ENCODE measurements around the gene FAM186B.

FAM186B gene

DNA sequence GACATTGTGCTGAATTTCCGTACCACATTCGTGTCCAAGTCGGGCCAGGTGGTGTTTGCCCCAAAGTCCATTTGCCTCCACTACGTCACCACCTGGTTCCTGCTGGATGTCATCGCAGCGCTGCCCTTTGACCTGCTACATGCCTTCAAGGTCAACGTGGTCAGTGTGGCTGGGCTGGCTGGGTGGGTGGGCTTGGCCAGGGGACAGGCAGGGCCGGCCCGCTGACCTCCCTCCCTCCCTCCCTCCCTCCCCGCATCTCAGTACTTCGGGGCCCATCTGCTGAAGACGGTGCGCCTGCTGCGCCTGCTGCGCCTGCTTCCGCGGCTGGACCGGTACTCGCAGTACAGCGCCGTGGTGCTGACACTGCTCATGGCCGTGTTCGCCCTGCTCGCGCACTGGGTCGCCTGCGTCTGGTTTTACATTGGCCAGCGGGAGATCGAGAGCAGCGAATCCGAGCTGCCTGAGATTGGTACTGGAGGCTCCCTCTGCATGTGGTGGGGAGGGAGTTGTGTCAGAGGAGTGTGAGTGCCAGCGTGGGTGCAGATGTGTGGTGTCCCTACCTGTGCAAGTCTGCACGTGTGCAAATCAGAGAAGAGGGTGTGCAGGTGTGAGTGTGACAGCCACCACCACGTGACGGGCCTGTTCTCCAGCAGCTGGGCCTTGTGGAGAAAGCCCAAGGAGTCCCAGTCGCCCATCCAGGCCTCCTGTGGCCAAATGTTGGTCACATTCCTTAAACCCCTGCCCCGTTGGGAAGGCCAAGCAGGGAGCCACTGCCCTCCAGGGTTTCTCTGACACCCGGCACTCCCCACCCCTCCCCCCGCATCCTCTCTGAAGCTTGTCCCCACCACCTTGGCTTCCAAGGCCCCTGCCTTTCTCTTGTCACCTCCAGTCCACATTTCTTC is 61.3 kb downstream of the FAM186B start:
- POLR2A ChIA-PET, result no interaction called here
- TF ChIP-seq FOXK2 (IDR thresholded peaks at IDR 0.05) (no peak), BHLHE40 (IDR thresholded peaks at IDR 0.05; ENCODE audit: borderline replicate concordance) (no peak), SP1 (IDR thresholded peaks at IDR 0.05) (no peak), SUZ12 (IDR thresholded peaks at IDR 0.05) (no peak), ELF4 (IDR thresholded peaks at IDR 0.05) (no peak), L3MBTL2 (conservative IDR thresholded peaks at IDR 0.05) (no peak), FOXA1 (IDR thresholded peaks at IDR 0.05) (no peak), TARDBP (IDR thresholded peaks at IDR 0.05) (no peak), CTBP1 (IDR thresholded peaks at IDR 0.05; ENCODE audit: borderline replicate concordance) (no peak)
- TF ChIP-seq, protein P1, sequence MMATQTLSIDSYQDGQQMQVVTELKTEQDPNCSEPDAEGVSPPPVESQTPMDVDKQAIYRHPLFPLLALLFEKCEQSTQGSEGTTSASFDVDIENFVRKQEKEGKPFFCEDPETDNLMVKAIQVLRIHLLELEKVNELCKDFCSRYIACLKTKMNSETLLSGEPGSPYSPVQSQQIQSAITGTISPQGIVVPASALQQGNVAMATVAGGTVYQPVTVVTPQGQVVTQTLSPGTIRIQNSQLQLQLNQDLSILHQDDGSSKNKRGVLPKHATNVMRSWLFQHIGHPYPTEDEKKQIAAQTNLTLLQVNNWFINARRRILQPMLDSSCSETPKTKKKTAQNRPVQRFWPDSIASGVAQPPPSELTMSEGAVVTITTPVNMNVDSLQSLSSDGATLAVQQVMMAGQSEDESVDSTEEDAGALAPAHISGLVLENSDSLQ (IDR thresholded peaks at IDR 0.05), result no peak
- no peak for DNase-seq (ENCODE audit: extremely low spot score)
- CTCF ChIA-PET, result interaction anchor here (0.5 to 0.8 kb wide), 2 partner anchors 10 to 97 kb away, joined by 3 read pairs; no protein-coding TSS in a partner anchor

DNA sequence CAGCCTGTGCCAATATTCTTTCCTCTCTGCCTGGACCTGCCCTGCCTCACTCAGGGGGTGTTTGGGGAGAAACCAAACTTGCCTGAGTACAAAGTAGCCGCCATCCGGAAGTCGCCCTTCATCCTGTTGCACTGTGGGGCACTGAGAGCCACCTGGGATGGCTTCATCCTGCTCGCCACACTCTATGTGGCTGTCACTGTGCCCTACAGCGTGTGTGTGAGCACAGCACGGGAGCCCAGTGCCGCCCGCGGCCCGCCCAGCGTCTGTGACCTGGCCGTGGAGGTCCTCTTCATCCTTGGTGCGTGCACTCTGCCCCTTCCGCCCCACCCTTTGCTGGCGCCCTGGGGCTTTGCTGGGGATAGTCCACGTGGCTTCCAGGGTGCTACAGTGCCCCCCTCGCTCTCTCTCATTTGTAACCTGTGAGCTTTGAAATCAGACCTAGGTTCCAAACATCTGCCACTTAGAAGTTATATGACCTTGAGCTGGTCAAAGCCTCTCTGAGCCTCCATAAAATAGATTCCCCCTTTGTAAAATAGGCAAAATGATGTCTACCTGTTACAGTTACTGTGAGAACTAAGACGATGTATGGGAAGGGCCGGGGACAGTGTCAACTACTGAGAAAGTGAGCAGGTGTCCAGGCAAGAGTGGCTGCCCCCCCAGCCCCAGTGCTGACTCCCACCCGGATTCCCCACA is 62.1 kb downstream of the FAM186B start:
- ChIA-PET CTCF (no interaction called here), POLR2A (no interaction called here)
- no peak for TF ChIP-seq FOXK2 (IDR thresholded peaks at IDR 0.05)
- TF ChIP-seq L3MBTL2 (conservative IDR thresholded peaks at IDR 0.05), result no peak
- no peak for TF ChIP-seq NFRKB (IDR thresholded peaks at IDR 0.05)
- TF ChIP-seq FOXM1 (IDR thresholded peaks at IDR 0.05; ENCODE audit: borderline replicate concordance), result no peak
- TF ChIP-seq SP1 (IDR thresholded peaks at IDR 0.05), result no peak
- TF ChIP-seq HDGF (IDR thresholded peaks at IDR 0.05; ENCODE audit: borderline replicate concordance), result no peak
- TF ChIP-seq BHLHE40 (IDR thresholded peaks at IDR 0.05; ENCODE audit: borderline replicate concordance), result no peak
- TF ChIP-seq ELF4 (IDR thresholded peaks at IDR 0.05), result no peak
- no peak for TF ChIP-seq FOXA1 (IDR thresholded peaks at IDR 0.05)
- TF ChIP-seq ZNF384 (IDR thresholded peaks at IDR 0.05), result no peak
- DNase-seq (ENCODE audit: extremely low spot score), result no peak

DNA sequence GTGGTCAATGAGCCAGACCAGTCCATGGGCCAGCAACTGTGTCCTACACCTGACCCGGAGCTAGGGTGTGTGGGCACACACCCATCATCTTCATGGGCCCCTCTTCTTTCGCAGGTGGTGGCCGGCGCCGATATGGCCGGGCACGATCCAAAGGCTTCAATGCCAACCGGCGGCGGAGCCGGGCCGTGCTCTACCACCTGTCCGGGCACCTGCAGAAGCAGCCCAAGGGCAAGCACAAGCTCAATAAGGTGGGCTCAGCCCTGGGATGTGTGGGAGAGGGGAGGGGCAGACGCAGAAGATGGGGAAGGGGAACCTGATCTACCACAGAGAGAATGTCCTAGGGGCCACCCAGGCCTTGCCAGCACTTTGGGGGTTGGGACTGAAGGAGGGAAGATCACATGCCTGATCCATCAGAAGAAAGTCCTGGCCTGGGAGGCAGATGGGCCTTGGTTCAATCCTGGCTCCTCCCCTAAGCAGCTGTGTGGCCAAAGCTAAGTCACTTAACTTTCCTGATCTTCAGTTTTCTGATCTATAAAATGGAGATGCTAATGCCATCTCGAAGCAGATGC is 62.8 kb downstream of the FAM186B start:
- ChIA-PET CTCF (interaction anchor here (1.2 kb wide), 1 partner anchor 11 kb away, joined by 4 read pairs; no protein-coding TSS in a partner anchor), POLR2A (no interaction called here)
- TF ChIP-seq BHLHE40 (IDR thresholded peaks at IDR 0.05; ENCODE audit: borderline replicate concordance), result no peak
- no peak for TF ChIP-seq TARDBP (IDR thresholded peaks at IDR 0.05)
- TF ChIP-seq NFRKB (IDR thresholded peaks at IDR 0.05), result no peak
- TF ChIP-seq LEF1 (IDR thresholded peaks at IDR 0.05; ENCODE audit: borderline replicate concordance), result no peak
- no peak for TF ChIP-seq ELF4 (IDR thresholded peaks at IDR 0.05)
- no peak for TF ChIP-seq HDGF (IDR thresholded peaks at IDR 0.05; ENCODE audit: borderline replicate concordance)
- TF ChIP-seq ARNT (IDR thresholded peaks at IDR 0.05), result no peak
- no peak for TF ChIP-seq SP1 (IDR thresholded peaks at IDR 0.05)
- no peak for TF ChIP-seq L3MBTL2 (conservative IDR thresholded peaks at IDR 0.05)
- no peak for TF ChIP-seq FOXM1 (IDR thresholded peaks at IDR 0.05; ENCODE audit: borderline replicate concordance)
- no peak for TF ChIP-seq ZNF384 (IDR thresholded peaks at IDR 0.05)
- TF ChIP-seq CTBP1 (IDR thresholded peaks at IDR 0.05; ENCODE audit: borderline replicate concordance), result no peak
- no peak for TF ChIP-seq FOXA1 (IDR thresholded peaks at IDR 0.05)
- TF ChIP-seq FOXK2 (IDR thresholded peaks at IDR 0.05), result no peak
- no peak for DNase-seq (ENCODE audit: extremely low spot score)

DNA sequence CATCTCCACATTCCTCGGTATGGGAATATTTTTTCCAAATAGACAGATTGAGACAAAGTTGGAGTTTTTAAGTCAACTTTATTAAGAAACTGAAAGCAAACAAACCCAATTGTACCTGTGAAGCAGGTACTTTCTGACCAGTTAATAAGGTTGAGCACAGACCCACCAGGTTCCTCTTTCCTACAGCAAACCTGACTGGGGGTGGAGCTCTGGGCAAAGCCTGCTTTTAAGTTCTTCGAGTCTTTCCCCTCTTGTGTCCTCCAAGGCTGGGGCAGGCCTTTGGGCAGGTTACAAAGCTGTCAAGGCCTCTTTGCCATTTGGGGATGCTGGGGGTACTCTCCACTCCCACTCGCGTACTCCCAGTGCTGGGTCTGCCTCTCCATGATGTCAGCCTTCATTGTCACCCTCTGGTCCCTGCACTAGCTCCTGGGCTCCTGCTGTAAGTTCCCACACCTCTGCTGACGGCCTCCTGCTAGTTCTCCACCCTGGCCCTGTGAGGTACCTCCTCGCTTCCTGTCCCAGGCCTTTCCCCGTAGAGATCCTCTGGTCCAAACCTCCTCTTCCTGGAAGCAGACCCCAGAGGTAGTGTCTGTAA is 63.4 kb downstream of the FAM186B start:
- ChIA-PET CTCF (interaction anchor here (1.2 kb wide), 1 partner anchor 12 kb away, joined by 4 read pairs; no protein-coding TSS in a partner anchor), POLR2A (no interaction called here)
- TF ChIP-seq HDGF (IDR thresholded peaks at IDR 0.05; ENCODE audit: borderline replicate concordance) (no peak), BHLHE40 (IDR thresholded peaks at IDR 0.05; ENCODE audit: borderline replicate concordance) (no peak), ZNF384 (IDR thresholded peaks at IDR 0.05) (no peak), TARDBP (IDR thresholded peaks at IDR 0.05) (no peak), SP1 (IDR thresholded peaks at IDR 0.05) (no peak), FOXK2 (IDR thresholded peaks at IDR 0.05) (no peak), ELF4 (IDR thresholded peaks at IDR 0.05) (no peak), ARNT (IDR thresholded peaks at IDR 0.05) (no peak), FOXM1 (IDR thresholded peaks at IDR 0.05; ENCODE audit: borderline replicate concordance) (no peak), CTBP1 (IDR thresholded peaks at IDR 0.05; ENCODE audit: borderline replicate concordance) (no peak), LEF1 (IDR thresholded peaks at IDR 0.05; ENCODE audit: borderline replicate concordance) (no peak), FOXA1 (IDR thresholded peaks at IDR 0.05) (no peak), L3MBTL2 (conservative IDR thresholded peaks at IDR 0.05) (no peak), NFRKB (IDR thresholded peaks at IDR 0.05) (no peak), SUZ12 (IDR thresholded peaks at IDR 0.05) (no peak)
- TF ChIP-seq, protein P1 (IDR thresholded peaks at IDR 0.05), result no peak
- no peak for DNase-seq (ENCODE audit: extremely low spot score)

DNA sequence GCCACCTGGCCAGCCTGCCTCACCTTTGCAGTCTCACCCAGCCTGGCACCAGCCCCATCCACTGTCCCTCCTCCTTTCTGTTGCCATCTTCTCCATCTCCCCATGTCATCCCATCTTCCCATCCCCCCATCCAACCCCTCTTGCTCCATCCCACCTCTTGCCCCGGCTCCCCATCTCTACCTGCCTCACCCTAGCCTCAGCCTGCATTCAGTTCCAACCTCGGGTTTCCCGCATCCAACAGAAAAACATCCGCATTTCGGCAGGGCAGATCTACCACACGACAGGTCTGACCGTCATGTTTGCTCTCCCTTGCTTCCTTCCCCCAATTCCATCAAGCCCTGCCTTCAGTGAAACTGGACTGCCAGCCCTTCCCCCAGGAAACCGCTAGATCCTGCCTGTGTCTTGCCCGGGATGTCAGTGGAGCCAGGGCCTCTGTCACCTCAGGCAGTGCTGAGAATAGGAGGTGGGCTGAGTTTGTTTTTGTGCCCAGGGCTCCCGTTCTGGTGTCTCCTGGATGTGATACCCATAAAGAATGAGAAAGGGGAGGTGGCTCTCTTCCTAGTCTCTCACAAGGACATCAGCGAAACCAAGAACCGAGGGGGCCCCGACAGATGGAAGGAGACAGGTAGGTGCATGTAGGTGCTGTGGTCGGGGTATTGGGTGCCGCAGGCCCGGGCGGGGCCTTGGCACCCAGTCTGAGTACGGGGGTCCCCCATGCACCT is 64.1 kb downstream of the FAM186B start:
- TF ChIP-seq HDGF (IDR thresholded peaks at IDR 0.05; ENCODE audit: borderline replicate concordance) (no peak), CTBP1 (IDR thresholded peaks at IDR 0.05; ENCODE audit: borderline replicate concordance) (no peak), ZNF384 (IDR thresholded peaks at IDR 0.05) (no peak)
- ChIA-PET POLR2A (no interaction called here), CTCF (interaction anchor here (1.2 kb wide), 1 partner anchor 13 kb away, joined by 4 read pairs; no protein-coding TSS in a partner anchor)
- DNase-seq (ENCODE audit: extremely low spot score), result no peak
